Activated T-helper 2 cell treated with anti-CD3 and anti-CD28 coated beads, Interferon-gamma antibody, Interleukin-2, Interleukin-4, amounts not matched to agents 10 μg/mL and 5 μg/mL and 100 μg/mL, durations not matched to agents 14 hours and 24 hours and 36 hours (primary cell): ENCODE data around the gene SMIM8. TPM values are rescaled to one million over a fixed set of nuclear protein-coding genes. Genes with fewer than 3 reads are reported as not detected.

Source experiments
- DNase-seq: peaks from one replicate; pipeline ENCODE4 v3.0.0; 2021; ENCODE audit warnings: low spot score
- H3K27ac Mint-ChIP-seq: one replicate; pipeline ENCODE4 v1.8.0; 2021; ENCODE audit warnings: mixed read lengths
- H3K27me3 Mint-ChIP-seq: one replicate; pipeline ENCODE4 v1.8.0; 2021; ENCODE audit warnings: low read depth, mixed read lengths
- H3K36me3 Mint-ChIP-seq: one replicate; pipeline ENCODE4 v1.8.0; 2021; ENCODE audit warnings: low read depth, mixed read lengths
- H3K4me1 Mint-ChIP-seq: one replicate; pipeline ENCODE4 v1.8.0; 2021; ENCODE audit warnings: low read depth, mixed read lengths
- H3K4me3 Mint-ChIP-seq: one replicate; pipeline ENCODE4 v1.8.0; 2021; ENCODE audit warnings: low read depth, mild to moderate bottlenecking, moderate library complexity, mixed read lengths
- H3K9me3 Mint-ChIP-seq: one replicate; pipeline ENCODE4 v1.8.0; 2021; ENCODE audit warnings: mixed read lengths
- intact Hi-C: fragments of 100-400 bp; cut with micrococcal nuclease; formaldehyde crosslinking; loops from one replicate; pipeline ENCODE4 v1.15.1; 2023
- total RNA-seq: library from RNA; stranded (reverse); gene quantifications from 2 replicates; pipeline ENCODE4 v1.2.3, GENCODE V29; 2022

Gene SMIM8
- total RNA-seq, 1 donor from 2014 or later: 10.3 TPM

DNA sequence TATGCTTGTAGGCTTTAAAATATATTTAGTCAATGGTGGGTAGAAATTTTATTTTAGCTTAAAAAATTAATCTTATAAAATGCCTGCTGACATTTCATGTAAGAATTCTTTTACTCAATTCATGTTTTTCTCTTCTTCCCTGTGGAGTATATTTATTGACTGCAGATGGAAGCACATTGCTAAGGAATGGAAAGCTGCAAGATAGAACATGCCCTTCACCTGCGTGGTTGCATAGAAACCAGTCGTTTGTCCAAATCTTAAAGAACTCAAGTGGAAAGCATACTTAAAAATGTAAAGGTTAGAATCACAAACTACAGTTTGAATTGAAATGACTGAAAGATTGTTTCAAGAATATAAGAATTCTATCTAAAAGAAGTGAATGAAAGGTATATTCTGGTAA is 52.9 kb downstream of the SMIM8 start:
- no peak for DNase-seq
- H3K27me3 Mint-ChIP-seq: no peaks in the 10 kb centered on the region
- no peaks in the 10 kb centered on the region for H3K9me3 Mint-ChIP-seq
- intact Hi-C loops: no loop called here
- no peak overlapping the region for H3K4me3 Mint-ChIP-seq
- H3K4me1 Mint-ChIP-seq: peaks cover 6% of the 10 kb centered on the region
- H3K27ac Mint-ChIP-seq: no peak overlapping the region
- H3K36me3 Mint-ChIP-seq: no peaks in the 10 kb centered on the region

DNA sequence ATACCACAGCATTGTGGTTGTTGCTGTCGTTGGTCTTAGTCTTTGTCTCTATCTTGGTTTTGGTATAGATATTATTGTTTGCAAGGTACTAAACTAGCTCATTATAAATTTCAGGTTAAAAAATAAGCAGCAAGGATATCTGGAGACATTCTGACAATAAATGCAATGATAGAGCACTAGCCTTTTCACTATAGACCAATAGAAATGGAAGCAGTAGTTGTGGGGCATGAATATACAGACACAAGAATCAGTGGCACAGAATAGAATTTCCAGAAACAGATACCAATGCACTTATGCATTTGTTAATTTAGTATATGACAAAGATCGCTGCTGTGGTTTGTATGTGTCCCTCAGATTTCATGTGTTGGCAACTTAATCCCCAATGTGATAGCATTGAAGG is 54.3 kb downstream of the SMIM8 start:
- no peak for DNase-seq
- Mint-ChIP-seq H3K36me3 (no peaks in the 10 kb centered on the region), H3K4me1 (peaks cover 6% of the 10 kb centered on the region), H3K27ac (no peak overlapping the region), H3K9me3 (no peaks in the 10 kb centered on the region), H3K27me3 (no peaks in the 10 kb centered on the region), H3K4me3 (no peak overlapping the region)
- intact Hi-C loops: no loop called here

DNA sequence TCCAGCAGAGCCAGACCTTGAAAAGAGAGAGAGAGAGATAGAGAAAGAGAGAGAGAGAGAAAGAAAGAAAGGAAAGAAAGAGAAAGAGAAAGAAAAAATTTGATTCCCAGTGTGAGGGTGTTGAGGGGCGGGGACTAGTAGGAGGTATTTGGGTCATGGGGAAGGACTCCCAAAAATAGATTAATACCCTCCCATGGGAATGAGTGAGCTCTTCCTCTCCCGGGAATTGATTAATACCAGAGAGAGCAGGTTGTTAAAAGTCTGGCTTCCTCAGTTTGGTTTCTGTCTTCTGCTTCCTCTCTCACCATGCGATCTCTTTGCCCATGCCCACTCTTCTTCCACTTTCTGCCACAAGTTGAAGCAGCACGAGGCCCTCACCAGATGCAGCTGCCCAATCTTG is 56.6 kb downstream of the SMIM8 start:
- no peaks in the 10 kb centered on the region for H3K36me3 Mint-ChIP-seq
- H3K4me1 Mint-ChIP-seq: peaks cover 6% of the 10 kb centered on the region
- H3K4me3 Mint-ChIP-seq: no peak overlapping the region
- no peak overlapping the region for H3K27ac Mint-ChIP-seq
- no peak for DNase-seq
- H3K27me3 Mint-ChIP-seq: no peaks in the 10 kb centered on the region
- intact Hi-C loops: no loop called here
- H3K9me3 Mint-ChIP-seq: no peaks in the 10 kb centered on the region

DNA sequence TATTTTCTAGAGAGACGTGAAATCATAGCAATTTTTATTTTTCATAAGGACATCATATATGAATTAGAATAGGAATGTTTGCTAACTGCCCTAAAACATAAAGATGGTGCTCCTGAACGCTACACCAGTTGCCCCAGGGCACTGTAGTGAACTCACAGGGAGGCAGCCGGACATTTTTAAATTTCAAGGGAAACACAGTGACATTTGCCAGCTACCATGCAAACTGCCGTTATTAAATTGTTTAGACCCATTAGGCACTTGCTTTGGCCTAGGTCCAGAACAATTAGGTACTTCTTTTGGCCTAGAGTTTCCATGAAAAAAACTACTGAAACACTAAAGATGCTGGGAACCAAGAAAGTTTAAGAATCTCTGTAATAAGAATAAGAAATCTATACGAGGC is 60.5 kb downstream of the SMIM8 start:
- Mint-ChIP-seq H3K36me3 (no peaks in the 10 kb centered on the region), H3K4me3 (no peak overlapping the region), H3K9me3 (no peaks in the 10 kb centered on the region), H3K27ac (no peak overlapping the region), H3K27me3 (no peaks in the 10 kb centered on the region), H3K4me1 (peaks cover 6% of the 10 kb centered on the region)
- no peak for DNase-seq
- intact Hi-C loops: no loop called here

DNA sequence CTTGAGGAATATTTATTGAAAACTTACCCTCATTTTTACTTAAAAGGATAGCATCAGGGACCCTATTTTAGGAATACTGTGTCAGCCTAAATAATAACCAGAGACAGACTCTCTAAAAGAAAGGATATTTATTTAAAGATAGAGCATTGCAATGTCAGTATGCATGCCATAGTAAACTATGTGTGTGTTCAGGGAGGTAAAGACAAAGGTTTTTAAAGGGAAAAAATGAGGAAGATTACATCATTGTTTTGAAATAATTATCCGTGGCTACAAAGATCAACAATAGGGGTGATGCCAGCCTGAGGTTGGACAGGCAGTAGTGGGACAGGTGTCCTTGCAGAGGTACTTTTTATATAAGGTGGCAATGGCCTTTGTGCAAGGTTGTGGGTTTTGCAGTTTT is 61.6 kb downstream of the SMIM8 start:
- Mint-ChIP-seq H3K4me3 (no peak overlapping the region), H3K36me3 (no peaks in the 10 kb centered on the region), H3K27ac (no peak overlapping the region), H3K27me3 (no peaks in the 10 kb centered on the region), H3K4me1 (peaks cover 2% of the 10 kb centered on the region), H3K9me3 (no peaks in the 10 kb centered on the region)
- DNase-seq: no peak
- intact Hi-C loops: no loop called here

DNA sequence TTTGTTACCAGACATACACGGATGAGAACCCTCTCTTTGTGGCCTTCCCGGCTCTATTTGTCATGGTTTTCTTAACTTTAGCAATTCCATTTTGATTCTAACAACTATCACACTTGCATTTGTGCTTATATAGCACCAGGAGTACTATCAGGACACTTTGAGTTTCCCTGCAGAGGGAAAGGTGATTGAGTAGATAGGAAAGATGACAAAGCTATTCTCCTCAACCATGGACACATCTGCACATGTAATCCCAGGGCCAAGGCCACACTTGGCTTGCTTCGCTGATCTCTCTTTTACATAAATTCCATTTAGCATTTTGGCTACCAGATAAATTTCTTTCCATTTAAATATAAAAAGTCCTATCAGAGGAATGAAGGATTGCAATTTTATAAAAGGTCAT is 62.1 kb downstream of the SMIM8 start:
- DNase-seq: no peak
- H3K9me3 Mint-ChIP-seq: no peaks in the 10 kb centered on the region
- intact Hi-C loops: no loop called here
- no peaks in the 10 kb centered on the region for H3K4me1 Mint-ChIP-seq
- no peaks in the 10 kb centered on the region for H3K27me3 Mint-ChIP-seq
- H3K4me3 Mint-ChIP-seq: no peak overlapping the region
- H3K36me3 Mint-ChIP-seq: no peaks in the 10 kb centered on the region
- H3K27ac Mint-ChIP-seq: no peak overlapping the region

DNA sequence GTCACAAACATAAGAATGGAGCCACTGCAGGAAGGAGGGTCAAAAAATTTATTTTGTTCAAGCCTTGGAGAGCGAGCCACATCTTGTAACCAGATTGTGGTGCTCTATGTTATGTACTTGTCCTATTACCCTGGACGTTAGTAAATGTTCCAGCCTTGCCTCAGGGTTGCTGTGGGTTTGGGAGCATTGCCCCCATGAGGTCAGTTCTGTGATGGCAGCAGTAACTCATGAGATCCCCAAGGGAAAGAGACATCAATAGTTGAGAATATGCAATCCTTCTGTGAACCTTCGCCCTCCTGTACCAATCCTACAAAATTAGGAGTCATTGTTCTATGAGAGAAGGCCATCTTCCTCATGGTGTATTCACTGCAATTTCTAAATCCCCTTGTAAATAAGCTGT is 68.9 kb downstream of the SMIM8 start:
- no peak for DNase-seq
- no peak overlapping the region for H3K4me3 Mint-ChIP-seq

More for the DNA sequence above, 68.9 kb downstream of the SMIM8 start:
- H3K36me3 Mint-ChIP-seq: no peaks in the 10 kb centered on the region
- H3K27me3 Mint-ChIP-seq: no peaks in the 10 kb centered on the region
- H3K9me3 Mint-ChIP-seq: no peaks in the 10 kb centered on the region
- no peak overlapping the region for H3K27ac Mint-ChIP-seq
- intact Hi-C loops: loop anchor here (5.0 kb wide), 1 partner anchor 81 kb away; the partner anchor contains the start of gene SLC35A1
- H3K4me1 Mint-ChIP-seq: no peaks in the 10 kb centered on the region

Other genes with a start within 250 kb of the SMIM8 start
- 0.44 and 0.59 TPM in 2 replicates for gene CGA, start 227.5 kb upstream of the SMIM8 start, total RNA-seq
- gene ZNF292, start 167.0 kb upstream of the SMIM8 start, total RNA-seq: 56.2 and 62.7 TPM in 2 replicates
- not detected in 2 replicates for gene GJB7, start 6.7 kb downstream of the SMIM8 start, total RNA-seq
- 1.1 TPM in 2 replicates for gene C6orf163, start 22.2 kb downstream of the SMIM8 start, total RNA-seq
- gene CFAP206, start 85.4 kb downstream of the SMIM8 start, total RNA-seq: not detected in 2 replicates
- gene SLC35A1, start 150.4 kb downstream of the SMIM8 start, total RNA-seq: 10.5 and 11.1 TPM in 2 replicates